Measurements from ENCODE around the gene RFX1.
"Not testable (repeated sequence)": the region's sequence is repeated elsewhere in the genome, so short reads cannot be mapped to it uniquely, and the experiment has no call there.

The RFX1 gene

GRCh38 chr19:13932911-13933393 is 73.2 kb downstream of the RFX1 start:
- no peak for DNase-seq

GRCh38 chr19:13932149-13932637 is 73.9 kb downstream of the RFX1 start:
- DNase-seq: no peak

- no peak for DNase-seq
These were observed 74.5 kb downstream of the RFX1 start for GRCh38 chr19:13931391-13932148.

DNA sequence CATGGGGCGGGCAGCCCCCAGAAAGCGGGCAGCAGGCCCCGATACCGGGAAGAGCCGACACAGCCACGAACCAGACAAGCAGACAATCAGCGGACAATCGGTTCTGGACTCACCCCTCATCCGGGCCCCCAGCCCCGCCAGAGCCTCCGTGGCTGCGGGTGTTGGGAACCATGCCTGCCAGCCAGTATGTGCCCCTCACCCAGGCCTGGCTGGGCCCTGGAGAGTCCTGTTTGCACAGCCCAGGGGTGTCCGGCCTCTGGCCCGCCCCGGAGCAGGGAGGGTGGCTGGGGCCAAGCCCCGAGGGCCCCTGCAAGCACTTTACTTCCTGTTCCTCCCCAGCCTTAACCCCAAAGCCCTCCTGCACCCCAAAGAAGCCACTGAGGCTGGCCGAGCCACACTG is 75.7 kb downstream of the RFX1 start:
- no peak for DNase-seq

GRCh38 chr19:13929956-13930355 is 76.2 kb downstream of the RFX1 start:
- DNase-seq: no peak

- no peak for DNase-seq
These were observed 76.8 kb downstream of the RFX1 start for GRCh38 chr19:13929340-13929739.

DNA sequence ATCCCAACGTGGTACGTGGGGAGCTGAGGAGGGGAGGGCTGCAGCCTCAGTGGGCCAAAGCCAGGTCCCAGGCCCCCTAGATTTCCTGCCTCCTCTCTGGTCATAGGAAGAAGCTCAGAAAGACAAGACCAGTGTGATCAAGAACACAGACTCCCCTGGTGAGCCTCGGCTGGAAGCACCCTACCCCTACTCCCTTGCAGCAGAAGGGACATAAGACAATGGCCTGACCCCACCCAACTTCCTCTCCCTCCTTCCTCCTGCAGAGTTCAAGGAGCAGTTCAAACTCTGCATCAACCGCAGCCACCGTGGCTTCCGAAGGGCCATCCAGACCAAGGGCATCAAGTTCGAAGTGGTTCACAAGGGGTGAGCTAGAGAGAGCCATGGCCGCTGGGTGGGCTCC is 79.4 kb downstream of the RFX1 start:
- no peak for DNase-seq

- no peak for DNase-seq
These were observed 80.1 kb downstream of the RFX1 start for GRCh38 chr19:13926010-13926409.

- no peak for DNase-seq
These were observed 82.7 kb downstream of the RFX1 start for GRCh38 chr19:13923194-13923987.

DNA sequence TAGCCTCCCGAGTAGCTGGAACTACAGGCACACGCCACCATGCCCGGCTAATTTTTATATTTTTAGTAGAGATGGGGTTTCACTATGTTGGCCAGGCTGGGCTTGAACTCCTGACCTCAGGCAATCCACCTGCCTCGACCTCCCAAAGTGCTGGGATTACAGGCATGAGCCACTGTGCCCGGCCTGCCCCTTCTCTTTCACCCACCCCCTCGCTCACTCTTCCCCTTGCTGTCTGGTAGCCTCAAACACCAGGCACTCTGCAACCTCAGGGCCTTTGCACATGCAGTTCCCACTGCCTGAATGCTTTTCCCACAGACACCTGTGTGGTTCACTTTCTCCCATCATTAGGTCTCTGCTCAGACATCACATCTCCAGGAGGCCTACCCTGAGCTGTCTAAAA is 84.0 kb downstream of the RFX1 start:
- DNase-seq: not testable (repeated sequence)

- DNase-seq: peak; percentile 44
These were observed 85.0 kb downstream of the RFX1 start for GRCh38 chr19:13920940-13921747.

- no peak for DNase-seq
These were observed 85.6 kb downstream of the RFX1 start for GRCh38 chr19:13920524-13920923.

DNA sequence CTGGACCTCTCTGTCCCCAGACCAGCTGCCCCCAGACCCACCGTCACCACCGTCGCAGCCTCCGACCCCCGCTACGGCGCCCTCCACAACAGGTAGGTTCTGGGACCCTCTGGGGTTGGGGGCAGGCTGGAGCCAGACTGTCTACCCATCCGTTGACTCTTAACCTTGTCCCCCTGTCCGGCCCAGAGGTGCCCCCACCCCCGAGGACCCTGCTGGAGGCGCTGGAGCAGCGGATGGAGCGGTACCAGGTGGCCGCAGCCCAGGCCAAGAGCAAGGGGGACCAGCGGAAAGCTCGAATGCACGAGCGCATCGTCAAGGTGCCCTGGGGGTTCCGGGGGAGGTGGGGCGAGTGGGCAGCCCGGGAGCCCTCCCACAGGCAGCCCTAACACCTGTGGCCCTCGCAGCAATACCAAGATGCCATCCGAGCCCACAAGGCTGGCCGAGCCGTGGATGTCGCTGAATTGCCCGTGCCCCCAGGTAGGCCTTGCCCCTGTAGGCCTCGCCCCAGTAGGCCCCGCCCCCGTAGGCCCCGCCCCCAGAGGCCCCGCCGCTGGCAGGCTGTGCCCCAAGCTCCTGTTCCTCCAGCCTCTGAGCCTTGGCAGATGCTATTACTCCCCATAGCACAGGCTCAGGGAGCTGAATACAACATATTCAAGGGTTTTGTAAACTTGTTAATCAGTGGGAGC is 87.3 kb downstream of the RFX1 start:
- no peak for DNase-seq

DNA sequence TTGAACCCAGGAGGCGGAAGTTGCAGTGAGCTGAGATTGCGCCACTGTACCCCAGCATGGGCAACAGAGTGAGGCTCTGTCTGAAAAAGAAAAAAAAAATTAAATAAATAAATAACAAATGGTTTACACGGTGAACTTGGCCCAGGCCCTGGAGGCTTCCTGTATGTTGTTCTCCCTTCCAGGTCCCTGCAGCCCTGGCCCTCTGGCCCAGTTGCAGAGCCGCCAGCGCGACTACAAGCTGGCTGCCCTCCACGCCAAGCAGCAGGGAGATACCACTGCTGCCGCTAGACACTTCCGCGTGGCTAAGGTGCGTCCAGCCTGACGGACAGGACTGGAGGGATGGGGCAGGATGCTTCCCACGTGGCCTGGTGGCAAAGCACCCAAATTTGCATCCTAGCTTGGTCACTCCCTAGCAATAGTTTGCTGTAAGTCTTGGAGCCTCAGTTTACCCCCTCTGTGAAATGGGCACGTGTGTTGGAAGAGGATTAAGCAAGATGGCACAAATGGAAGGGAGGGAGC is 88.2 kb downstream of the RFX1 start:
- no peak for DNase-seq

DNA sequence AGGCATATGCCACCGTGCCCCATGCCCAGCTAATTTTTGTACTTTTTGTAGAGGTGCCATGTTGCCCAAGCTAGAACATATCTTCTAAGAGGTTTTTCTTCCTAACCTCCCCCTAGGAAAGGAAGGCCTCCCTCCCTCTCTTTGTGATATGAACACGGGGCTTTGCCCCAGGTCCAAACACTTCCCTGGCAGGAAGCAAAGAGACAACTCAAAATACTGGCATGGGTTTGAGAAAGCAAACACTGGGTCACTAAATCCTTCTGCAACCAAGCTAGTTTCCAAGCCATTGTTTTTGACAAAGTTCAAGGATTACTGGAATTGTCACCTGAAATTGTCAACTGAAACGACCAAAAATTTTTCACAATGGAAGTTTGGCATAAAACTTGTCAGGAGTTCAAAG is 91.3 kb downstream of the RFX1 start:
- no peak for DNase-seq

DNA sequence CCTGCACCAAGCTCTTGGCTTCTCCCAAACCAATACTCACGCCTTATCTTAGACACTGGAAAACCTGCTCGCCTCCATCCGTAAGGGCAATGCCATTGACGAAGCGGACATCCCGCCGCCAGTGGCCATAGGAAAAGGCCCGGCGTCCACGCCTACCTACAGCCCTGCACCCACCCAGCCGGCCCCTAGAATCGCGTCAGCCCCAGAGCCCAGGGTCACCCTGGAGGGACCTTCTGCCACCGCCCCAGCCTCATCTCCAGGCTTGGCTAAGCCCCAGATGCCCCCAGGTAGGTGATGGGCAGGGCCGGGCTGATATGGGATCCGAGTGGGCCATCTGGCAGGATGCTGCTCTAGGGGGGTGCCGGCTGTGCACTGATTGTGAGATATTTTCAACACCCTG is 92.8 kb downstream of the RFX1 start:
- DNase-seq: no peak

Measured in stimulated activated CD4-positive, alpha-beta T cell treated with anti-CD3 and anti-CD28 coated beads, Interleukin-15, amount 100 ng/mL, for 24 hours (primary cell).